Islet precursor cell (in vitro differentiated cells): ENCODE measurements around the gene KCNK18.

Source experiments
- DNase-seq: peaks from one replicate; pipeline ENCODE4 v3.0.0-alpha.2; 2018

KCNK18 gene

DNA sequence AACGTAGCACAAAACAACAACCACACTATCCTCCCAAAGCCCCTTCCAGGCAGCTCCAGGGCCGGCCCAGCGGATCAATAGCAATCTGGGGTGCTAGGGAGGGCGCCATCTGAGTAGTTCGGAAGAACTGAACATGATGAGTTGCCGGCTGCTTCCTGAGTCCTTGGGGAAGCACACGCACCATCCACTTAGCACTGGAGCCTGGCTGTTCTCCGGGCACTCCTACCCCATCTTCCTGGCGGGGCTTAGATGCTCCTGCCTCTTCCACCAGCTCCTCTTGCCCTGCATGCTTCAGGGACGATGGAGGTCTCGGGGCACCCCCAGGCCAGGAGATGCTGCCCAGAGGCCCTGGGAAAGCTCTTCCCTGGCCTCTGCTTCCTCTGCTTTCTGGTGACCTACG, at the start of gene KCNK18:
Gene KCNK18 (plus strand): TSS at position 301 of the 400 bp plus-strand sequence. CDS start 0 bp downstream, at position 301.
- DNase-seq = no peak

DNA sequence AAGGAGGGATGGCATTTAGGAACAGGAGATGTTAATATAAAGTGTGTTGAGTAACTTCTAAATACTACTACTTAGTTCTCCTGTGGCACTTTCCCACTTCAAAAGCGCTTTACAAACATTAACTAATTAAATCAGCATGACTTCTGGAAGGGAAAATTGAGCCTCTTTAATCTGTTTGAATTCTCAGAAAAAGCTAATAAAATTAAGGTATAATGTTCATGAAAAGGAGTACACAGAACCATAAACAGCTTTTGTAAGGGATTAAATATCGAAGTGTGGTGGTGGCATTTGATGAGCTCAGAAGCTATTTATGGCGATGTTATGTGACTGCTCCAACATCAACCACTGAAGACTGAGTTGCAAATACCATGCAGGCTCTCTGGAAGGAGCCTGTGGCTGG, 49.0 kb upstream of the KCNK18 start:
- no peak for DNase-seq

DNA sequence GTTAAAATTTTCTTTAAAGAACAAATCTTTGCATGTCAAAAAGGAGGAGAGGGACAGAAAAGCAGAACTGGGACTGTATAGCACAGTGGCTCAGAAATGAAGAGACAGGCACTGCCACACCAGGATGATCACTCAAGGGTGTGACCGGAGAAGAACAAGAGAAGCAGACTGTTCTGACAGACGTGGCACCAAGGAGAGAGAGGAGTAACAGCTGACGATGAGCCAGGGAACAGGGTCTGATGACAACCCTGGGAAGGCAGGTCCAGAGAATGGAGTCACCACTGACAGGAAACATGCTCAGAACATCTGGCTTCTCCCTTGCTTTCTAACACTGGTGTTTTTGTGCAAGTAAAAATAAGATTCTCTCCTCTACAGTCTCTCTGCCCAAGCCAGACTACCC, 44.6 kb upstream of the KCNK18 start:
- no peak for DNase-seq

DNA sequence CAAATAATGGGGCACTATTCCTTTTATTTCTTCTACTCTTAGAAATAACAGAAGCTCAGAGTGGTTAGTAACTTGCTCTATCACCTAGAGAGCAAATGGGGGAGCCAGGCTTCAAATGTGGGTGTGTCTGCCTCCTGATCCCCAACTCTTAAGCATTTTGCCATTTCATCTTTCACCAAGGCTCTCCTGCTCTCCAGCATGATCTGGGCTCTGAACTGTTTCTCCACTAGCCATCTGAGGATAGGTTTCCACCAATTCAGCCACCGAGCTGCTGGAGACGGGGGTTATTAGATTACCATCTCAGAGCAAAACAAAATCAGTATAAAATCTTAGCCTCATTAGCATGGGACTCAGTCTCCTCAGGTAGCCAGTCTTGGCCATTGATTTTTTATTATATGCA, 39.0 kb upstream of the KCNK18 start:
- no peak for DNase-seq

DNA sequence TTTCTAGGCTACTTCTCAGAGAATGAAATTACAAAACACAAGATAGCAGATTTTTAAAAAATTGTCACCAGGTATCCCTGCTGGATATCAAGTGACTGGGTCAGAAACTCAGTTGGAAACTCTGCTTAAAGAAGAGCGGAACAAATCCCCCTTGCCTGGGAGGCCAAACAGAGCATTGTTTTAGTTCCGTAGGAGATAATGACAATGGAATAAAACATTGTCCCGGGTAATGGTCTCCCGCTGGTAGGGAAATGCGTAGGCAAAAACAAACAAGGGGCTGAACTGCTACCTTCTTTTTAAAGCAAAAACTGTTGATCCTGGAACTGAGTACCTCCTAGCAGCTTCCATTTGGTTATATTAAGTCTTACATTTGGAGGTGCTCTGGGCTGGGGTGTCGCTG, 37.9 kb upstream of the KCNK18 start:
- no peak for DNase-seq

DNA sequence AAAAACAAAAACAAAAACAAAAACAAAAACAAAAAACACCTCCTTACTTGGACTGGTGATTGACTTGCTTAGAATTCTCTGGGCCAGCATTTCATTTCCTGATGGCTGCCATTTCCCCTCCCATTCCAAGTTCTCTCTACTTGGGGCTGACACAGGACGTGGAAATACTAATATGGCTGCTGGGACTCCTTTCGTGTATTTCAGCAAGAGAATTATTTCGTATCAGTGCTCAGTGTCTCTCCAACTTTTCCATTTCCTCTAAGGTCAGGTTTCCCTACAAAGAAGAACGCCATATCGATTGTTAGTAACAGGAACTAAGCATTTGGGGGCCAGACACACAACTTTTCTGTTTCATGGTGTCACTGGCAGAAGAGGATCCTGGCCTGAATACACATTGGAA, 36.7 kb upstream of the KCNK18 start:
- DNase-seq = no peak

DNA sequence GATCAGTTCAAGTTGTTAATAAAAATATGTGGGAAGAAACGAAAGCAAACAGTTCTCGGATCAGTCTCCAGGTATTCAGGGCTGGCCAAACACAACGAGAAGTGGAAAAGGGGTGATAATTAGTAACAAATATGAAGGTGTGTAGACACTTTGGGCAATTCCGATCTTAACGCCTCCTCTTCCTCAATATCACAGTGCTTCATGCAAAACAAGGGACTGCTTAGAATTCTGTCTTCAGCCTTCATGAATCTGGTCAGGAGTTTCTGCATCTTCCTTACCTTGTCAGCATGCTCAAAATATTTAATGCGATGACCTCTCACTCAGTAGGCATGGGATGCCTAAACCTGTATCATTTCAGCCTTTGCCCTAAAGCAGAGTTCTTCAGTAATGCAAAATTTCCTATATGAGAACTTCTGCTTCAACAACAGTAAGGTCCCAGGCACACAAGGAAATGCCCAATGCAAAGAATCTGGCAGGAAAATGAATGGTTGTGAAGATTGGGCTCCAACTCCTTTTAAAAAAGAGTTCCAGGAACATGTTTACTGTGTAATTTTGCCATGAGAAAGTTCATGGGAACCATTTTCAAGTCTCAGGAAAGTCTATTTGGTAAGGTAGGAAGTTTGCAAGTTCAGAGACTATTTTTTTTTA, 35.8 kb upstream of the KCNK18 start:
- DNase-seq = no peak

DNA sequence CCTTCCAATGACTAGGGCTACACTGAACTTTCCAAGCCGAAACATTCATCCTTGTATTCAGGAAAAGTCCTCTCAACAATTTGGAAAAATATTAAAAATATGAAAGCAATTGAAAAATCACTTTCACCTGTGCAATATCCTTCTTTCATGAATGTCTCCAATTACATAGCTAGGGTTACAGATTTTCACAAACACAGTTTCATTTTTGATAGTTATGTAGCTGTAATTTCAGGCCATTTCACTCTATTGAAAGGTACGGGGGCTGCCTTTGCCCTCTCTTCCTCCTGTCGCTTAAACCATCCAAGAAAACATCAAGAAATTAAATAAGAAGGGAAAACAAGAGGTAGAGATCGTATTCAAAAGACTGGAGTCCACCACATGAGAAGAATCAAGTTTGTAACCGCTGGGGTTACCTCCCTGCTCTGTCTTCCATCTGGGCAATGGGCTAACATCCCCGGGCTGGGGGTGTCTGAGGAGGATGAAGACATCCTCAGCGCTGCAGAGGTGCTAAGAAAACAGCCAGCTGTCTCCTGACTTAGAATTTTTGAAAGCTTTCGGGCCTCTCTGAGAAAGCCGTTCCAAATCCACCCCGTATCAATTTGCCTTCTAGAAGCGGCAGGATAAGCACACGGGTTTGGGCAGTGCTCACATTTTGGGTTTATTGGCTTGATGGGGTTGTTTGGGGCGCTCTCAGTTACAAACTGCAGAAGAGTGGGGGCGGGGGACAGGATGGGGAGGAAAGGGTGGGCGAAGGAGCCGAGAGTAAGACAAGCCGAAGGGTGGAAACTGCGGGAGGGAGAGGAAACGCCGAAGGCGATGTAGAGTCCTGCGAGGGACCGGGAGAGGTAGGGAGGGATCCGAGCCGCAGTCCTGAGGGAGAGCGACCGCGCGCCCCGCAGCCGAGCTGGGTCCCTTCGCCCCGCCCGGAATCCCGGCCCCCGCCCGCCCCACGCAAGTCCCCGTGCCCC, 34.9 kb upstream of the KCNK18 start:
- DNase-seq = no peak

DNA sequence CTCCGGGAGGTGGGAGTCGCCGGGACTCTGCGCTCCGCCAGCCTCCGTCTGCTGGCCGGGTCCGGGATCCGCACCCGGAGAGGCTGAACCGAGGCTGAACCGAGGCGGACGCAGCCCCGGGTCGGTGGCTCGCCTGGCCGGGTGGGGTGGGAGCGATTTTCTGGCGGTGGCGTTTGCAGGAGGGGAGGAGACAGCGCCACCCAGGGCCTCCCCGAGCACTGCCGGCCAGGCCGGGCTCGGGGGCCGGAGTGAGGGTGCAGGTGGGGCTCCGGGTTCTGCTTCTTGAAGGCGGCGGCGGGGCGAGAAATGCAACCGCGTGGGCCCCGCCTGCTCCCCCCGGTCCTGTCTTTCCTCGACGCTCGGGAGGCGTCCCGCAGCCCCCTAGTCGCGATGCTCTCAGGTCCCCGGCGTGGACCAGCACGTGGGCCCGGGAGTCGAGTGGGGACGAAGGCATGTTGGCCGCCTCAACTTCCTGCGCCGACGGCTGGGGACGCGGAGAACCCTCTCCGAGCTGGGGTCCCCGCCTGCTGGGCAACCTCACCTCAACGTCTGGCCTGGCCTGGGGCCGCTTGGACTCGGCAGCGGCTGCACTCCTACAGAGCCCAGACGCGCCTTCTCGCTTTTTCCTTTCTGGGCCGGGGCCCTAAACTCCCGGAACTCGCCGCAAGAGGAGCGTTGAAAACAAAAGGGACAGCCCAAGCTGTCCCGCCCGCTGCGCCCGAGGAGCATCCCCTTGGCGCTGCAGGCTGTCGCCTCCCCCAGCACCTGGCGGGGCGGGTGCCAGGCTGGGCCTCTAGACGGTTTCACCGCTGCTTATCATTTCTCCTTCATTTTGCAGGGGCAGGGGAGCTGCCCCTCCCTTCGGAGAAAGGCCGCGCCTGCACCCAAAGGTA, 34.0 kb upstream of the KCNK18 start:
- DNase-seq = peak; percentile 82

DNA sequence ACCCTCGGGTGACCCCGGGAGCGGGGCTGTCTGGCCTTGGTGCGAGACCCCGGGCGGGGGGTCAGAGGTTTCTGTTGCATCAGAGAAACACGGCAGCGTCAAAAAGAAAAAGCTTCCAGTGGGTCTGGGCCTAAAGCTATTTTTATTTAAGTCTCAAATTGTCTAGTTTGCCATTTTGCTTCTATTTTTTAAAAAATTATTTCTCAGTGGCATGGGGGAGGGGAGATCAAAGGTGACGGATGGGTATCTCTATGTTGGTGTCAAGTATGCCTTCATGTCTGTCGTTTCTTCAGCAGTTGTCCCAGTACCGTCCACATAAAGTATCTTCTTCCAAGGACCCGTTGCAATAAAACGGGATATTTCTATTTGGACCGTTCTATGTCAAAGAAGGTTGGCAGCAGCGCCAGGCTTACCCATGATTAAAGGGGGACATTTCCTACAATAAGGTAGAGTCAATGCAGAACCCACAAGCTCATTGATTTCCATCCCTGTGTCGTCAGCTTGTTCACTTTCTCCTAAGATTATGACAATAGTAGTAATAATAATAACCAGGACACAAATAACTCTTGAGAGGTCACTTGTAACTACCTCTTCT, 33.2 kb upstream of the KCNK18 start:
- DNase-seq = no peak

DNA sequence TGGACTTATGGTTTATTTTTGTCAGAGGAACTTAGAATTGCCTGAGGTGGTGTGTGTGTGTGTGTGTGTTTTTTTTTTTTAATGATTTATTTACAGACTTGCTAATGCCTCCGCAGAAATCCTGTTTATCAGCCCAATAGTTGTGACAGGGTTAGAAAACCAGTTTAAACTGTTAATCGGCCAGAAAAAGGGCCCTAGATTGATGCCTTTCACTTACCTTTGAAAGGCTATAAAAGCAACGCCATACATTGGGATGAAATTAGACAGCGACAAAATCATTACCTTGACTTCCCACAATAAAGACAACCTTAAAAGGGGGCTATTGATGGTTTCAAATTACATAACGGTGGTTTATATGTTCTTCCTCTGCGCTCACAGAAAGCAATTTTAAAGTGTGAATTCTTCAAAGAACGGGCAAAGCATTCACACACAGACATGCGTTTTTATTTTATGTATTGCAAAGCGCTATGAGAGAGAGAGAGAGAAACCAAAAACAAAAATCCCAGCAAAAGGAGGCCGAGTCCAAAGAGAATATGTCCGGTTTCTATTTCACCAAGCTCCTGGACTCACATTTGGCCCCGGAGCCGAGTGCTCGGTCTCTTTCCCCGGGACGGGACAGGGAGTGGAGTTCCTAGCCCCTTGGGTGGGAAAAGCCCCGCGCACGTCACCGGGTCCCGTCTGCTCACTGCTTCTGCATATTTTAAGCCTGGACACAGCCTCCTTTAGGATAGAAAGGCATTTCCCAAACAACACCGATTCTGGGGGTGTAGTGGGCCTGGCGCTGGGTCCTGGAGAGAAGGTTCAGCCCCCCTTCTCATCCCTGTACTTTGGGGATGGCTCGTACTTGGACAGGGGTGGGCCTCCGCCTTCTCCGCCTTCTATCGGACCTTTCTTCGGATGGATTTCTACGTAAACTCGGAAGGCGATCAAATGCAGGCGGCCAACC, 32.4 kb upstream of the KCNK18 start:
- peak; percentile 59 for DNase-seq

DNA sequence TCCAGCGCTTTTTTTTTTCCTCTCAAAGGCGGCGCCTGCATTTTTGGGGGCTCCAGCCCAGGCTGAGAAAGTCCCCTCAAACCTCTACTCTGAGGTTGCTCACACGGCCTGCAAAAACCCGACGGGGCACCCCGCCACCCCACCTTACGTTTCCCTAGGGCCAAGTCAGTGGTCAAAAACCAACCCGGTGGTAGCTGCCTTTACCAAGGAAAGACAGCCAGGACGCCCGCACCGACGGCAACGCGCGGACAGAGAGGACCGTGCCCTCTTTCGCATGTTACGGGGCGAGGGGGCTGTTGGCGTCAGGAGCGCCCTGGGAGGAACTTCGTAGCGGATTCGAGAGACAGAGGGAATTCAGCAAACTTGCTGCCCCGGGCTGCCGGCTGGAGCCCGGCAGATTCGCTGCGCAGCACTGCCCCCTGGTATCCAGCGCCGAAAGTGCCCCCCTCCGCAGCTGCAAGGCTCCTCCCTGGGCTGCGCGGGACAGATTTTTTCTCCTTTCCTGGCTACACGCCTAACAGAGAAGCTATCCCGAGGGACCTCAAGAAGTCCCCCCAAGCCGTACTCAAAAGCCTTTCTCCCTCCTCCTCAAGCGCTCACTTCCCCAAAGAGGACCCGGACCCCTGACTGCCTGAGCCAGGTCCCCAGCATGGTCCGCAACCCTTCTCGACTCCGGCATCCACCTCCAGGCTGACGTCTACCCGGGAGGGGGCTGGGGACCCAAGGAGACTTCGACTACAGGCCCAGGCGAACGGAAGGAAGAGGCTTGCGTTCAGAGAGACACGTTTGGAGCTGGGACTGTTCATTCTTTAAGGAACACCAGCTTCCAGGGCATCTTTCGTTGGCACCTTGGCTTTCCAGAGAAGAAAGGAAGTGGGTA, 31.5 kb upstream of the KCNK18 start:
- peak; percentile 91 for DNase-seq

DNA sequence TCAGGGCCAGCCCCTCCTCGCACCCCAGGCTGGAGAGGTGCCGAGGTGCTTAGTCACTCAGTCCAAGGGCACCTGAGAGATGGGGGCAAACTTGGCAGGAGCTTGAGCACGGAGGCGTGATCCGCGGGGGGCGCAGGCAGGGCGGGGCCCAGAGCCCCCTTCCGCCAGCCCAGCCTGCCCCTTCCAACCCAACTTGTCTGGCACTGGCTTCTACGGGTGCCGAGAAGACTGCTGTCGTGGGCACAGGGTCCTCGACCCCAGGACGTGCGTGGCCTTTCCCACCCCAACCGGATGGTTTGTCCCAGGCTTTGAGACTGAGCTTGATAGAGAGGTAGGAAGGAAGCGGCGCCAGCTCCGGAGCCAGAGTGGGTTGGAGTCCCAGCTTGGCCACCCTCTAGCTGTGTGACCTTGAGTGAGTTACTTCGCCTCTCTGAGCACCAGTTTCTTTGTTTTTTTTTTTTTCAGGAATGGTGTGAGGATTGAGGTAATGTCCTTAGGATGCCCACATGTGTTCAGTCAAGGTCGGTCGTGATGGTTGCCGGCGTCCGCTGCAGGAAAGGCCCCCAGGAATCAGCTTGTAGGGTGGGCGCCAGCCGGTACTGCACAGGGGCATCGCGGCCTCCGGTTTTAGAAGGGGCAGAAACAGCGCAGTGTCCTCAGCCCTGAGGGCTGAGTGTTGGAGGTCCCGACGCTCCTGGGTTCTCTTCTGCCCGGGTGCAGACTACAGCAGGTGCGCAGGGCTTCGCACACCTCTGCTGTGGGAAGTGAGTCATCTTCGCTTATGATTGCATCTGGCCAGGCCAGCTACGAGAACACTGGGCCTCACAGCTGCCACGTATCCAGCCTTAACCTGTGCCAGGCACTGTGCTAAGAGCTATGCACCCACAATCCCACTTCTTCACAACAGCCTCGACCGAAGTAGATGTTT, 30.6 kb upstream of the KCNK18 start:
- DNase-seq = peak; percentile 54

DNA sequence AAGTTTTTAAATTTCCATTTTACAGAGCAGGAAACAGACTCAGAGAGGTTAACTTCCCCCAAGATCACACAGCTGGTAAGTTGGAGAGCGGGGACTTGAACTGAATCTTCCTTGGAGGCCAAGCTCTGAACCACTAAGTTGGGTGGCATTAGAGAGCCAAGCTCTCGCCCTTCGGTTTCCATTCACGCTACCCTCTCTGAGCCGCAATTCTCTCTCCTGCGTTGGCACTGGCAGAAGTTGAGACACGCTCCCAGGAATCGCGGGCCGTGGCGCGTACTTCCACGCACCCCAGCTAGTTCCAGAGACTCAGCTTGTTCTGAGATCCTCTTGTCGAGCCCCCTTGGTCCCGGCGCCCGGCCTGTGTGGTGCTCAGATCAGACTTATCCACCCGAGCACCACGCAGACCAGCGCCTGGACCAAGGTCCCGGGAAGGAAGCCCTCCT, 29.9 kb upstream of the KCNK18 start:
- DNase-seq = no peak

DNA sequence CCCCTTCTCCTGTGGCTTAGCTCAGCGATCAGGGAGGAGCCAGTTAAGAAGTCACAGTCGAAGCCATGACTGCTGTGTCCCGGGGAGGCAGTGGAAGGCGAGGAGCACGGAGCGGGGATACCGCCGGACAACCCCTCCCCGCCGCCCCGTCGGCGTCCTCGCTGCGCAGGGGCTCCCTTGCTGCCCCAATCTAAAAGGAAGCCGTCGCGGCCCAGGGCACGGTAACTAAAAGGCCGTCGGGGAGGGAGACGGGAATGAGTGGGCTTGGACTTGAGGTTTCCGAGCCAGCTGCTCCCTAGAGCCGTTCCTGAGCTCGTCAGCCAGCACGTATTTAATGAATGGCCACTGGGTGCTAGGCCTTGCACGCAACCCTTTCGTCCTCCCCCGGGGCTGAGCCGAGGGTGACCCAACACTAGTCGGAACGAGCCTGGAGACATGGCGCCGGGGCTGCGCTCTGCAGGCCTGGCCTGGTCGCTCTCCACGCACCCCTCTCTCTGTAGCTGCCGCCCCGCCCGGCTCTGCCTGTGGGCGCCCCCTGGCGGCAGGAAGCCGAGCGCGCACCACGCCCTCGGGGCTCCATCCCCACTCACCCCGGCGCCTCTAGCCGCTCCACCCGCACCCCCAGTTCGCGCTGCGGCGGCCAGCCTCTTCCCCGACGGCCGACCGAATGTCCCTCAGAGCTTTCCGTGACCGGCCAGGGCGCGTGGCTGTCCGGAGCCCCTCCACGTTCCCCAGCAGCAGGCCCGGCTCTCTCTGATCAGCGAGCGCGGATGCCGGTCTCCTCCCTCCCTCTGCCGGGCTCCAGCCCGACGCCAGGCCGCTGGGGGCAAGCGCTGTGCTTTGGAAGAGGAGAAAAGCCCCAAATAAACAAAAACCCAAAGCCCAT, 29.3 kb upstream of the KCNK18 start:
- peak; percentile 84 for DNase-seq

DNA sequence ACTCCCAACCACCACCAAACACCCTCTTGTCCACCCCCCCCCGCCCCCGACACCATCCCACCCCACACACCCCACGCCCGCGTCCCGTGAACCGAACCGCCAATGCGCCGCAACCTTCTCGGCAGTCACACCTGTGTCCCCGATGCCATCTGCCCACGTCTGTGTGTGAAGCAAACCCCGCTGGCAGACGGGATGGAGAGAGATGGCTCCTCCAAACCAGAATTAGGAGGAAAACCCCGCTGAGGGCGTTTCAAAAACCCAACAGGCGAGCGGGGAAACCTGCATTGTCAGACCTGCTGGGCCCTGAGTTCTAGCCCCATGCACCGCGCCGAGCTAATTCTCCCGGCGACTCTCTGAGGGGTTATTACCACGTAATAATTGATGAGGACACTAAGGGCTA, 28.6 kb upstream of the KCNK18 start:
- no peak for DNase-seq

DNA sequence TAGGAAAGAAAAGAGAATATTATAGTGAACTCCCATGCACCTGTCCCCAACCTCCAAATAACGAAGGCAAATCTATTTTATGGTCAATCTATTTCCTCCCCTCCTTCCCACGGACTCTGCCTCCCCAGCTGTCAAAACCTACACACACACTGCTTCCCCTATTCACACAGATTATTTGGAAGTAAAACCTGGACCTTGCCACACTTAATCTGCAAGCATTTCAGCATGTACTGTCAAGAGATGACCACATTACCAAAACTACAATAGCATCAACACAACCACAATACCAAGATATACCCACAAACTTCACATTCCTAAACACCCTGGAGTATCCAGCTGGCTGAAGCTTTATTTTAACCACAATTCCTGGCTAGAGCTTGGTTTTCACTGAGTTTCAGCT, 27.8 kb upstream of the KCNK18 start:
- no peak for DNase-seq

DNA sequence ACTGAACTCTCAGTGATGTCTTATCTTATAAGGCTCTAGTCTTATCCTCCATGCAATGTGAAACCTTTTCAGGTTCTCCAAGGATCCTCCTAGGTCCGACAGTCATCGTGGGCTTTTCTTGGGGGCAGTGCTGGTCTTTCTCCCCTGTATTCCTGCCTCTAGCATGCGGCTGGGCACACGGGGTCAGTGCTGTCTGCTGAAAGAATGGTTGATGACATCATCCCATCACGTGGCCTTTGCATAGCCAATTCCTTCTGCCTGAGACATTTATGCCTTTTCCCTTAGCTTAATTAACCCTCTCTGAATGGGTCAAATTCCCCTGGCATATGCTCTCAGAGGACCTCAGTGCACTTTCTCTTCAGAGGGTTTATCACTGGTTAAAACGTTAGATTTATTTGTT, 27.0 kb upstream of the KCNK18 start:
- DNase-seq = no peak
